Measurements from ENCODE around the gene CCDC12.

- no peak for TF ChIP-seq CTCF (IDR thresholded peaks at IDR 0.05; ENCODE audit: insufficient read depth, low read length)
- TF ChIP-seq GABPA (IDR thresholded peaks at IDR 0.05; ENCODE audit: low read depth): no peak
- no peak for TF ChIP-seq POLR2AphosphoS5 (IDR thresholded peaks at IDR 0.05; ENCODE audit: low read depth)
- no peak for TF ChIP-seq REST (IDR thresholded peaks at IDR 0.05; ENCODE audit: insufficient replicate concordance, low read depth)
- TF ChIP-seq SPI1 (IDR thresholded peaks at IDR 0.05; ENCODE audit: borderline replicate concordance, low read depth): peak; percentile 77
Observed at GRCh38 chr3:46974421-46975171, 1.9 kb downstream of the CCDC12 start.

All from HL-60 (cell line).